CD4-positive, alpha-beta T cell treated with Interleukin-4 for 1 hour (primary cell): ENCODE data around the gene TRAPPC4.
"Not testable (repeated sequence)": the region's sequence is repeated elsewhere in the genome, so short reads cannot be mapped to it uniquely, and the experiment has no call there.

Source experiments
- DNase-seq, 2 donors: peaks; one replicate each; pipeline ENCODE4 v3.0.0-alpha.2; 2020 to 2022

TRAPPC4 gene

DNA sequence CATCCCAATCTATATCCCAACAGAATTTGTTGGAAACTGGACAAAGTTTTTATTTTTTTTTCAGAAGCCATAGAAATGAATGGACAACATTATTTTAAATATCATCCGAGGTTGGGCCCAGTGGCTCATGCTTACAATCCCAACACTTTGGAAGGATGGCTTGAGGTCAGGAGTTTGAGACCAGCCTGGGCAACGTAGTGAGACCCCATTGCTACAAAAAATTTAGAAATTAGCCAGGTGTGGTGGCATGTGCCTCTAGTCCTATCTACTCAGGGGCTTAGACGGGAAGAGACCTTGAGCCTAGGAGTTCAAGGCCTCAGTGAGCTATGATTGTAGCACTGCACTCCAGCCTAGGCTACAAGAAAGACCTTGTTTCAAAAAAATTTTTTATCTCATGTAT, 16.2 kb downstream of the TRAPPC4 start:
- DNase-seq = no peak

DNA sequence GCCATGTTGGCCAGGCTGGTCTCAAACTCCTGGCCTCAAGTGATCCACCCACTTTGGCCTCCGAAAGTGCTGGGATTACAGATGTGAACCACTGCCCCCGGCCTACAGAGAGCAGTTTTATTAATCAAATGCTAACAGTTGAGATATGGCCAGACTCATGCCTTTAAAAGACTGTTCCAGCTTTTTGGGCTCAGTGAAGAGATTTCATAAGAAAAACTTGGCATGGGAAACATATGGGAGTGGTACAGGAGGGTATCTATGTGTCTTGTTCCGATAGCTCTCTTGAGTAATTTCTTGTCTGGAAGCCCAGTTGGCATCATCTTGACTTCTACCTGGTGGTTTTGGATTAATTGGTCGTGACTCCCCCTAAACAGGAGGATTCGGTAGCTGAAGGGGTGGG, 20.3 kb downstream of the TRAPPC4 start:
- no peak for DNase-seq

DNA sequence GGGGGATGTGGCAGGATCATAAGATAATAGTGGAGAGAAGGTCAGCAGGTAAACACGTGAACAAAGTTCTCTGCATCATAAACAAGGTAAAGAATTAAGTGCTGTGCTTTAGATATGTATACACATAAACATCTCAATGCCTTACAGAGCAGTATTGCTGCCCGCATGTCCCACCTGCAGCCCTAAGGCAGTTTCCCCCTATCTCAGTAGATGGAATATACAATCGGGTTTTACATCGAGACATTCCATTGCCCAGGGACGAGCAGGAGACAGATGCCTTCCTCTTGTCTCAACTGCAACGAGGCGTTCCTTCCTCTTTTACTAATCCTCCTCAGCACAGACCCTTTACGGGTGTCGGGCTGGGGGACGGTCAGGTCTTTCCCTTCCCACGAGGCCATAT, 20.9 kb downstream of the TRAPPC4 start:
- not testable (repeated sequence) for DNase-seq

DNA sequence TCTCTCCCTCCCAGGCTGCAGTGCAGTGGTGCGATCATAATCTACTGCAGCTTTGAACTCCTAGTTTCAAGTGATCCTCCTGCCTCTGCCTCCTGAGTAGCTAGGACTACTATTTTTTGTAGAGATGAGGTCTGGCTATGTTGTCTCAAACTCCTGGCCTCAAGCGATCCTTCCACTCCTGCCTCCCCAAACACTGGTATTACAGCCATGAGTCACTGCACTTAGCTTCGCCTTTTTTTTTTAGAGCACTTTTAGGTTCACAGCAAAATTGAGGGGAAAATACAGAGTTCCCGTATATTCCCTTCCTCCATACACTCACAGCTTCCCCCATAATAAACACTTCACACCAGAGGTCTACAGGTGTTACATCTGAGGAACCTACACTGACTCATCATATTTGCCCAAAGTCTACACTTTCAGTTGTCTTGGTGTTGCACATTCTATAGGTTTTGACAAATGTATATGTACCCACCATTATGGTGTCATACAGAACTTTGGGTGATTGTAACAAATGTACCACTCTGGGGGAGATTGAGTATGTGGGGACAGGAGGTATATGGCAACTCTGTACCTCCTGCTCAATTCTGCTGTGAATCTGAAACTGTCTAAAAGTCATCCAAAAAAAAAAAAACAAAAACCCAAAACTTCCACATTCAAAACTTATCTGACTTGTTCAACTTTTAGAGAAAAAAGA, 23.4 kb downstream of the TRAPPC4 start:
- DNase-seq = no peak

DNA sequence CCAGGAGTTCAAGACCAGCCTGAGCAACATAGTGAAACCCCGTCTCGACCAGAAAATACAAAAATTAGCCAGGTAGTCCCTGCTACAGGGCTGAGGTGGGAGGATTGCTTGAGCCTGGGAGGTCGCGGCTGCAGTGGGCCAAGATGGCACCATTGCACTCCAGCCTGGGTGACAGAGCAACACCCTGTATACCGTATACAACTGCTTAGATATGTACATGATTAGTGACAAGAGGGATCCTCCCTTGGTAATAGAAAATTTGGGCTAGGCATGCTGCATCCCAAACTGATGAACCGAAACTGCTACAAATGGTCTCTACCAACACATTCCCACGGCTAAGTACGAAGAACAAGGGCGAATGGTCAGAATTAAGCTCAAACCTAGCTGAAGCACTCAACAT, 24.4 kb downstream of the TRAPPC4 start:
- DNase-seq = no peak

DNA sequence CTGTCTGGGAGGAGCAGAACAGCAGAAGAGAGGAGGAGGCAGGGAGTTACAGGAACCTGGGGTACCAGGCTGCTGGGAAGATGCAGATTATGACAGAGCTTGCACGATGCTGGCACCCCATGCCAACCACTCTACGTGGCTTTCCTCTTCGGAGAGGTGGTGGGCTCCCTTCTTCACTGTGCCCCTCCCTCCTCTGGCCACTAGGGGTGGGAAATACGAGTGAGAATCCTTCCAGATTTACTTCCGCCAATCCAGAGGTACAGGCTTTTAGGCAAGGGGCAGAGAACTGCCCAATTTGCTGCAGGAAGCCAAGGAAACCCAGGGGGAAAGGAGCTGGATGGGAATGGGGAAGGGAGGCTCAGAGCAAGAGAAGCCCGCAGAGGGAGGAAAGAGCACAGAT, 26.1 kb downstream of the TRAPPC4 start:
- no peak for DNase-seq

DNA sequence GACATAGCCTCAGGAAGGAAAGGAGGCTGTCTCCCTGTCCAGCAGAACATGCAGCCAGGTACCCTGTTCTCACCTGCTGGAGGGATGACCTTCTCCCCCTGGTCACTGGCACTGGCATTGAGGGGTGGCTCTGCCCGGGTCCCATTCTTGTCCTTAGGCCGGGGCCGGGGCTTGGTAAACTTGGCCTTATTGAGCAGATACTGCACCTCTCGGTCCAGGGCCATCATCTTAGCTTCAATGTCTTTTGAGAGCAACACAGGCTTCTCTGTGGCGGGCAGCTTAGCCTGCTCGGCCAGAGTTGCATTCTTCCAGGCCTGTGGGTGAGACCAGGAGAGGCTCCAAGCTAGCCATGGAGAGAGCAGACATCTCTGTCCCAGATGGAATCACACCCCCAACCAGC, 27.9 kb downstream of the TRAPPC4 start:
- DNase-seq = no peak

DNA sequence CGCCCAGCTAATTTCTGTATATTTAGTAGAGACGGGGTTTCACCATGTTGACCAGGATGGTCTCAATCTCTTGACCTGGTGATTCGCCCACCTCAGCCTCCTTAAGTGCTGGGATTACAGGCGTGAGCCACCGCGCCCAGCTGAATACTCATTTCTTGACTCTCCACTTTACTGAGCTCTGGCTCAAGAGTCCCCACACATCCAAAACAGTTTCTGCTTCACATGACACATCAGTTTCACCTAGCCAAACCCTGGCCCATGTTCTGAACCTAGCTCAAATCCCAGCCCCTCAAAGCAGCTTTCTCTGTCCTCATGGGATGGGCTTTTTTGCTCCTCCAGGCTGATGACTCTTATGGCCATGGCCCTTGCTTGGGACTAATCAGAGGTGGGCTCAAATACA, 28.6 kb downstream of the TRAPPC4 start:
- DNase-seq = no peak

DNA sequence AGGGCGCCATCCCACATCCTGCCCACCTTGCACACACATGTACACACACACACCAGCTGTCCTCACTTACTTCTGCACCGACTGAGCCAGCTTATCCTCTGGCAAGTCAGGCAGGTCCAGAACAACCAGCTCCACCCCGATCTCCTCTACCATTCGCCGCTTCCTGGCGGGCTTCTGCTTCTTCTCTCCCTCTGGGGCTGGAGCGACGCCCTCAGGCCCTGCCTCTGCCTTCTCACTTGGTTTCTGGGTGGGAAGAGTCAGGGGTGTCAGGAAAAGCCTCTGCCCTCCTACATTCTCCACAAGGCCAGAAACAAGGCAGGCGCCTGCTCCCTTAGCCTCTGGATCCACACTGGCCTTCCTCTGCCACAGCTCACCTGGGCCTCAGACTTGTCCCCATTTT, 30.1 kb downstream of the TRAPPC4 start:
- DNase-seq = no peak

DNA sequence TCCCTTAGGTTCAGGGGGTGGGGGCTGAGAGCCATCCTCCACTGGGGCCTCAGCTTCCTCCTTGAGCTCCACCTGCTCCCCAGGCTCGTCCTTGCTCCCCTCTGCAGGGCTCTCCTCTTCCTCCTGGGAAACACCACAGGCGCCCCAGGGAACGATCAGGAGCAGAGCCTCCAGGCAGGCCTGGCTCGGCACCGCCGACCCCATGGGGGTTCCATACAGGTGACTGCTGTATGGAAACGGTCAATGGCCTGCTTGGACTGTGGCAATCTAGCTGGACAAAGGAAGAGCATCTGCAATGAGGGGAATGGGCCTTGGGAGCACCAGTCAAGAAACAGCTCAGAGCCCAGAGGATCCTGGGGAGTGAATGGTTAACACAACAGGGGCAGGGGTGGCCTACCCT, 30.5 kb downstream of the TRAPPC4 start:
- DNase-seq = no peak

DNA sequence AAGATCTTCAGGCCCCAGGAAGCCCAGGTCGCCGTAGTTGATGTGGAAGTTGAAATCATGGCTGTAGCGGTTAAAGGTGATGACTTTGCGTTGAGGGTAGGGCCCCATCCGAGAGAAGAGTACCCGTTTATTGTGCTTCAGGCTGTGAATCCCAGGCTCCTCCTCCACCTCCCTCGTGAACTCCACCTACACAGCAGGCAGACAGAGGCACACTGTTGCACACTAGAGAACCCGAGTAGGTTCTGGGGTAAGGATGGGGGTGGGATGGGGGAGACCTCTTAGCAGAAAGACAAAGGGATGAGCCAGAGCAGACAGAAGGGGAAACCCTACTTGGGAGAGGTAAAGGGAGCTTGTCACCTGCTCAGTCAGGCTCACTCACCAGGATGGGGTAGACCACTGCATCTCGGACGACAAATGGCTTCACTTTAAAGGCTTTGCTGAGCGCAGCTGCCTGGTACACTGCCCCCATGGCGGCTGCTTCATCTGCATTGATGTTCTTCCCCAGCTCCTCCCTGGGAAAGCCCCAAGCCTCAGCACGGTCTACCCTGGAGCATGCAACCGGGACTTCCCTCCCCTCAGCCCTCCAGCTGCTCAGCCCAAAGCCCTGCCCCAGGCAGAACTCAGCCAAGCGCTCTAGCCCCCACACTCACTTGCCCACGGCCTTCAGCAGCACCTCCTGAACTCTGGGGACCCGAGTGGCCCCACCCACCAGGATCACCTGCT, 33.0 kb downstream of the TRAPPC4 start:
- peak; percentile 20 to 33 for DNase-seq

DNA sequence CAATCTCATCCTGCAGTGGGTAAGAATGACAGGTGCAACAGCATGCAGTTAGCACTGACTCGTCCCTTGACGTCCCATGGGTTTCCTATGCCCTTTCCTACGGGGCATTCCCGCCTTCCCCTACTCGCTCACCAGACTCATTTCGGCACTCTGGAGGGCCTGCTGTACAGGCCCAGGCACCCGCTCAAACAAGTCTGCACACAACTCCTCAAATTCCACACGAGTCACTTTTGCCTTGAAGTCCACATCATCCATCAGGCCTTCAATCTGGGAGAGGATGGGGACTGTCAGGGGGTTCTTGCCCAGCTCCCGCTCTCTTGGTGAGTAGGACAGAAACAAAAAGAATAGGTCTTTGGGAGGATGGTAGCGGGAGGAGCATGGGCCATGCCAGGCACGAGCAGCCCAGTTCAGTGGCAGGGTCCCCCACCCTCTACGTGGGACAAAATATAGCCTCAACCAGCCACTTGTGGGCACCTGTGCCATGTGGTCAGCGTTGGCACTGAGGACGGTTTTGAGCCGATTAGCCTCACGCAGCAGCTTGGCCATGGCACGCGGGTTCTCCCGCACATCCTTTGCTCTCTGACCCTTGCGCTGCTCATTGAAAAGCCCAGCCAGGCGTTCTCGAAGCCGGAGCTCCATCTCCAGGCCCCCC, 33.7 kb downstream of the TRAPPC4 start:
- DNase-seq = no peak

DNA sequence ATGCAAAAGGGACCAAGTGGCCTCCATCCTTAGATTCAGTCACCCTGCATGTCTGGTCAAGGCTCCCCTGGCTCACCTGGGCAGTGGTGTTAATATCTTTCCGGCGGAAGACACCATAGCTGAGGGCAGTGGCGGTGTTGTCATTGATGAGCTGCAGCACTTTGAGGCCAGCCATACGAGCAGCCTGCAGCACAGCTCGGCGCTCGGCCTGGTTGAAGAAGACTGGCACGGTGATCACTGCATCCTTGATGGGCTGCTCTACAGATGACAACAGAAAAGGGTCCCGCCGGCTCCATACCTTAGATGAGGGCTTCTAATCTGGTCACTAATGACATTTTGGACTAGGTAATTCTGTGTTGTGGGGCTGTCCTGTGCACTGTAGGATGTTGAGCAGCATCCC, 35.9 kb downstream of the TRAPPC4 start:
- no peak for DNase-seq

DNA sequence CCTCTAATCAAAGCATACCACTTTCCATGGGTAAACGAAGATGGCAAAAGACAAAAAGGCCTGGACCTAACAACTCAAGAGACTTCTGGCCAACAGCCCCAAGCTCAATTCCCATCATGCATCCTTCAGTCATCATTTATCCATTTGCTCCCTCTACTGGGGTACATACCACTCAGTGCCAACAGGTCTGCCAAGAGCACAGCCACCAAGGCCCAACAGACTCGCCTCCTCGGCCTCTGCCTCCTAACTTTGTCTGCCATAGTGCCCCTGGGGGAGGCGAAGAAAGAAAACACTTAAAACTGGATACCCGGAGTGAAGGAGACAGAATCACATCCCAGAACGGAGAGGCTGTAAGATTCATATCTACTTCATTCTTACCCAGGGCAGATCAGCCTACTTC, 37.3 kb downstream of the TRAPPC4 start:
- peak in 1 of 2 donors; percentile 19 for DNase-seq

DNA sequence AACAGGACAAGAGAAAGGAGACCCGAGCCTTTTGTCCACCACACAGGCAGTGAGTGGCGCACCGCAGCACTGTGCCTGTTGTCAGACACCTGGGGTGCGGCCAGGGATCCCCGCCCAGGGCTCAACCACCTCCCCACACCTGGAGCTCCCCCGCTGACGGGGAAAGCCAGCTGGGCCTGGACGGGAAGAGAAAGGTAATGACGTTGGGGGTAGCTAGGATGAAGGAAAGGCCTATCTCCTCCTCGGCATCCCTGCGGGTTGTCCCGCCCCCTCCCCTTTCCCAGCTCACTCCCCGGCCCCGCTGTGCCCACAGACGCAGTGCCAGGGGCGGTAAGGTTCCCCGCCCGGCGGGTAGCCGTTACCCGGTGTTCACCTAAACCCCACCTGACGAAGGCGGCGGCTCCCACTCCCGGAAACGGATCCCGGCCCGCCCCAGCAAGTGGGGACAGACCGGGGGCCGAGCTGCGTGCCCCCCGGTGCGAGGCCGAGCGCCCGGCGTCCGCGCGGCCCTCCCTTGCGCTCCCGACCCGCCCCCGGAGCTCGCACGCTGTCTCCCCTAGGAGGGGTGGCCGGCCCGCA, 37.9 kb downstream of the TRAPPC4 start:
- peak; percentile 58 to 66 for DNase-seq

DNA sequence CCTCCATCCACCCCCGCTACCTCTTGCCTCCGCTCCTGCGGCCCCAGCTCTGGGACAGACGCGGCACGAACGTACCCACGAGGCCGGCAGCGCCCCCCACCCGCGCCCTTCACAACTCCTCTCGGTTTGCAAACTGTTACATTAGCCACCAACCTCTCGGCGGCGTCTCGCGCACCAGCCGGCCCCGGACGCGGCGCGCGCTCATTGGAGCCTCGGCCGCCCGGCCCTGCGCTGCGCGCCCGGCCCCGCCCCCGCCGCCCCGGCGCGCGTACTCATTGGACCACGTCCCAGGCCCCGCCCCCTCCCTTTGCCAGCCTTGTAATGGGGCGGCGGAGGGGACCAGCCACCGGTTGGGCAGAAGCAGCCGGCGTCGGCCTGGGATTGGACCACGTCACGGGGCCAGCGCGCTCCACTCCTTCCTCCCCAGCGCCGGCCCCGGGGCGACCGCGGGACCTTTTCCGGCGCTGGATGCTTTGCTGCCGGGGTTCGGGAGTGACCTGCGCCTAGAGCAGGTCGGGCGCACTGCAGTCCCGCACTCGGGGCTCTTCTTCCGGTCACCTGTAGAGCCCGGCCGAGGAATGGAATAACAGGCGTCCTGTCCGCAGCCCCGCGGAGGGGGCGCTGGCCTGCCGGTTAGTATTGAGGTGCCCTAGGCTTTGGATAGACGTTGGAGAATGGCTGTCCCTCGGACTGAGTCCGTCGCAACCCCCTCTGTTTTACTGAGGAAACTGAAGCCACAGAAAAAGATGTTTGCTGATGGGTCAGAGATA, 38.6 kb downstream of the TRAPPC4 start, which contains the start of gene HYOU1:
TSS of gene HYOU1 (minus strand) at position 206 of the 770 bp plus-strand sequence. CDS start 1,045 bp downstream, outside the sequence.
- DNase-seq = peak; percentile 97 to 98

DNA sequence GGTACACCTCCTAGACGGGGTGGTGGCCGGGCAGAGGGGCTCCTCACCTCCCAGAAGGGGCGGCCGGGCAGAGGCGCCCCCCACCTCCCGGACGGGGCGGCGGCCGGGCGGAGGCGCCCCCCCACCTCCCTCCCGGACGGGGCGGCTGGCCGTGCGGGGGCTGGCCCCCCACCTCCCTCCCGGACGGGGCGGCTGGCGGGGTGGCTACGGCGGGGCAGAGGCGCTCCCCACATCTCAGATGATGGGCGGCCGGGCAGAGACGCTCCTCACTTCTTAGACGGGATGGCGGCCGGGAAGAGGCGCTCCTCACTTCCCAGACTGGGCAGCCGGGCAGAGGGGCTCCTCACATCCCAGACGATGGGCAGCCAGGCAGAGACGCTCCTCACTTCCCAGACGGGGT, 40.6 kb downstream of the TRAPPC4 start:
- not testable (repeated sequence) for DNase-seq

DNA sequence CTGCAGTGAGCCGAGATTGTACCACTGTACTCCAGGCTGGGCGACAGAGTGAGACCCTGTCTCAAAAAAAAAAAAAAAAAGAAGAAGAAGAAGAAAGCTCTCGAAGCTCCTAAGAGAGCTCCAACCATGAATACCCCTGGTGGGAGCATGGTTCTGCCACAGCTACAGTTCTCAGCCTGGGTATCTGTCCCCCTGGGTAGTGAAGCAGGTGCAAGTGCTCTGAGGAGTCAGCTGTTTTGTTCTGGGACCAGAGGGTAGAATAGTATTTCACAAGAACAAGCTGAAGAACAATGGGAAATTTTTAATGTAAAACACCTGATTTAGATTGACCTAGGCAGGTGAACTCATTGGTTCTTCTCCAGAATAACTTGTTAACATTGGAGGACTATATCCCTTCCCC, 42.7 kb downstream of the TRAPPC4 start:
- no peak for DNase-seq

DNA sequence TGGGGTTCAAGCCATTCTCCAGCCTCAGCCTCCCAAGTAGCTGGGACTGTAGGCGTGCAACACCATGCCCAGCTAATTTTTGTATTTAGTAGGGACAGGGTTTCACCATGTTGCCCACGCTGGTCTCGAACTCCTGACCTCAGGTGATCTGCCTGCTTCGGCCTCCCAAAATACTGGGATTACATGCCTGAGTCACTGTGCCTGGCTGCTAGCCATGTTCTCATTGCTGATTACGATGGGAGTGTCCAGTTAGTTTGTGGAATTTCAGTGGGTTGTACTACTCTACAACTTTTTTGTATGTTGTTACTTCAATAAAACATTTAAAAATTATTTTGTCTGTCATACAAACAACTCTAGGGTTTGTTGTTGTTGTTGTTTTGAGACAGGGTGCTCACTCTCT, 44.2 kb downstream of the TRAPPC4 start:
- DNase-seq = no peak

DNA sequence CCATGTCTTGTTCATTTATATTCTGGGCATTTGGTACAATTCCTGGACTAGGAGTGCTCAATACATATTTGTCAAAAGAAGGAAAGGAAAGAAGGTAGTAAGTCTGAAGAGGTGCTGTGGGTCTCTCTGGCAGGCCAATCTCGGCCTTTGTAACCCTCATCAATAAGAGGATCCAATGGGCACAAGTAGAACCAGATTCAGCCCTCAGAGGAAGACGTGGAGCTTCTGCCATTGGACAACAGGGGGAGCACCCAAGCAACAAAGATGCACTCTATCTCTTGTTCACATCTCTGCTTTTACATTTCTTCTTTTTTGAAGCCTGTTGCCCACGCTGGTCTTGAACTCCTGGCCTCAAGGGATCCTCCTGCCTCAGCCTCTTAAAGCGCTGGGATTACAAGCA, 46.8 kb downstream of the TRAPPC4 start:
- DNase-seq = peak; percentile 60 to 68

DNA sequence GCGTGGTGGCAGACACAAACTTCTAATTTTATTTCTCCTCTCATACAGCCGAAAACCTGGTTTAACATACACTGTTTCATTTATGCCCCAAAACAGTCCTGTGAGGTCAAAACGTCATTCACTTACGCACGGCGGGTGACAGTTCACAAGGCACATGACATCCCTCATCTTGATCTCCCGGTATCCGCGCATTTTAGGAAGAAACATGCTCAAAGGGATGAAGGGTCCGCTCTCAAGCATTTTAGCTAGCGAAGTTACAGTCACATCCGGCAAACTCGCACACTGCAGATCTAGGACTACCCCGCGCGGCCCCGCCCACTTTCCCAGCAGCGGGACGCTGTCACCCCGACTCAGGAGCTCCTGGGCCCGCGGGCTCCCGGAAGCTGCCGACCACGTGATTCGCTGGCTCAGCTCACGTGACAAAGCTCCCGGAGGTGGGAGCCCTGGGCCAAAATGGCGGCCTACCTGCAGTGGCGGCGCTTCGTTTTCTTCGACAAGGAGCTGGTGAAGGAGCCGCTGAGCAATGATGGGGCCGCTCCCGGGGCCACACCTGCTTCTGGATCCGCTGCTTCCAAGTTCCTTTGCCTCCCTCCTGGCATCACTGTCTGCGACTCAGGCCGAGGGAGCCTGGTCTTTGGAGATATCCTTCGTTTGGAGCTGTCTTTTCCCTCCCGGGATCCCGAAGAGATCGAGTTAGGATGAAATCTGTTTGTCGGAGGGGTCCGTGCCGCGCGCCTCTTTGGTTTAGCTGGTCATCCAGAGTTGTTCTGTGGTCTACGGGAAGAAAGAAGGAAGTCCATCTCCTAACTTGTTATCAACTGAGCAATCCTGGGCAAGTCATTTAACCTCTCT, 49.0 kb downstream of the TRAPPC4 start, which contains the start of gene VPS11:
TSS of gene VPS11 (plus strand) at position 448 of the 852 bp plus-strand sequence. CDS start at position 454, 6 bp downstream.
- peak; percentile 97 for DNase-seq
